Limb (tissue), 2 donors: Measurements from ENCODE around the gene TMED8.

Experiments used
- DNase-seq, 2 donors: peaks; one replicate each; pipeline ENCODE4 v3.0.0-alpha.2; 2016; ENCODE audit errors: extremely low spot score in 2 of 2

The TMED8 gene

DNA sequence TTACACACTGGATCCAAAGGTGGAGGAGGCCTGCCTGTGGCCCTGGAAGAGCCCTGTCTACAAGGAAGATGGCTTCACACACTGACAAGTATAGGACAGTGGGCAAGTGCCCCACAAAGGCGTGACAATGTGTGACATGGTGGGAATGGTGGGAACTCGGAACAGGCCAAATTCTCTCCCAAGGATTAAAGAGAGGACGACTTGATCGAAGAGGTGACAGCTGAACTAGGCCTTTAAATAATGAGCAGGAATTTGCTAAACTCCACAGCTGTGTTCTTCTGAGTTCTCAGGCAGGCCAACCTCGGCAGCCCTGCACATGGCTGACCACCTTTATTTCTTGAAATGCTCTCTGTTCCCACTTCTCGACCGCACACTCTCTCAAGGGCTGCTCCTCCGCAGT, 80.0 kb downstream of the TMED8 start:
- no peak for DNase-seq

- DNase-seq = no peak
Observed at GRCh38 chr14:77296155-77296554, 80.7 kb downstream of the TMED8 start.

DNA sequence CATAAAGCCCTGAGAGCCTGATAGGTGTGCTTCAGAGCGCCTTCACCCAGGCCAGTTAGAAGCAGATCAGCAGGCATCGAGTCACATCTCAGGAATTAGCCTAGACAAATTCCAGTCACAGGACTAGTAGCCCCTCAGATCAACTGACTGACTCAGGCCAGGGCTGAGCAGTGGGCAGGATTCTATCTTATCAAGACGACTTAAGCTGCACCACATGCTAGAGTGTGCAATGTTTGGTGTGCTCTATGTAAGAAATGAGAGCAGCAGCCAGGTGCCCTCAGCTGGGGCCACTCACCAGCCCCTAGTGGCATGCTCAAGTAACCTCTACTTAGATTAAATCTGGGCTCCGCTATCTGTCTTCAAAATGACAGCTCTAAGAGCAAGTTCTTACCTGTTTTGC, 86.2 kb downstream of the TMED8 start:
- no peak for DNase-seq

DNA sequence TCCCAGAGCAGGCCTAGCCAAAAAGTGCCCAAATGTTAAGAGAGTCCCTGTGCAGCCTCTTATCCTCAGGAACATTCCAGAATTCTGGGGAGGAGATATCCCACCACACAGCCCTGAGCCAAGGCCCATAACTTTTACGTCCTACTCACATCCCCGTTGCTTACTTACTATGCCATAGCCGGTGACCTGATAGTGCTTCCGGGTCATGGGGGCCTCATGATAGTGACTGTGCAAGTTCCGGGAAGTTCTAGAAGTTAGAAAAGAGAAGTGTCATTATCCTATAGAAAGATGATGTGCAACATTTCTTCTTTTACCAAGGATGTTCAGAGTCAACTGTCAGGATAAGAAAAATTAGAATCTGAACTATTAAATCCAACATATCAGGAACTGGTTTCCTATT, 90.3 kb downstream of the TMED8 start:
- DNase-seq = no peak
